SIG-M5 treated with dmso at 0.1 percent for 504 hours (cell line): Measurements from ENCODE around the gene LDLRAD3.
A peak's percentile ranks its signal among the peaks of the same experiment; 100 is the strongest.
"Not testable (repeated sequence)": the region's sequence is repeated elsewhere in the genome, so short reads cannot be mapped to it uniquely, and the experiment has no call there.

ENCODE experiments used
- DNase-seq: peaks from one replicate; lab custom pipeline; 2025; ENCODE audit not compliant: unreplicated experiment; lab: John Stamatoyannopoulos, UW

LDLRAD3 gene

DNA sequence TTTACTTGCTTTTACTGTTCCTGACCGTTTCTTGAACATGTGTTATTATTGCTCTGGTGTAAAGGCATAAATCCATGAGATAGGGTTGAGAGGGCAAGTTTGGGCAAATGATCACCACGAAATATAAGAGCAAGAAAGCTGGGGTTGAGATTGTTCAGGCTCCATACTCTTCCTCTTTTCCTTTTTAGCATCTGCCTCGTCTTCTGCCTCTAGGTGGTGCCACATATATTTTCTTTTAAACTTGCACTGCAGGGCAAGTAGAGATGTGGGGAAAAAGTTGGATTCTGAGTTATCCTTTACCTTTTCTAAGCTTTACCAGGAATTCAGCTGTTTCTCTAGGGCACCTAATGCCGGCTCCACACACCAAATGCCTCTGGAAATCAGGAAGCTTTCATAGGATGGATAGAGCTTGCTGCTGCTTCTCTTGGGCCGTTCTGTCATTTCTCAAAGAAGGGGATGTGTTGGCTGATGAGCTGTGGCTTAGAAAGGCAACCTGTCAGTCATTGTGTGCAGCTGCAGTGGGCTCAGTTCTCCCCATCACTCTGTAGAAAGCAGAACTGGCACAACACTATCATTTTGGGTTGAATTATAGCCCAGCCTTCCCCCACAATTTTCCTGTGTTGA lies 98.2 kb downstream of the LDLRAD3 start:
- DNase-seq, result peak; percentile 31

DNA sequence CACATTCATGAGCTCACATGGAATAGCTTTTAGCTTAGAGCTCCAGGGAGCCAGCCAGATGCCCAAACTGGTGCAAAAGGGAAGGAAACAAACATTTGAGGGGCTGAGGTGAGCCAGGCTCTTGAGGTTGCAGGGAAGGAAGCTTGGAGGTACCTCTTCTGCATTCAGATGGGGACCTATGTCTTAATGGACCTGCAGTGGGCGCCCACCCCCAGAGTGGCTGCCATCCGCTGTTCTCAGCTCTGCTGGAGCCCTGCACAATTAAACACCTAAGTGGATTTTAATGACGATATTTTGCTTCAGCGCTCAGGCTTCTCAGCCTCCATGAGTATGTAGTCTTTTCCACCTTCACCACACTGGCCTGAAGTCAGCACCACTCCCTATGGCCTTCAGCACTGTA lies 100.8 kb downstream of the LDLRAD3 start:
- no peak for DNase-seq

DNA sequence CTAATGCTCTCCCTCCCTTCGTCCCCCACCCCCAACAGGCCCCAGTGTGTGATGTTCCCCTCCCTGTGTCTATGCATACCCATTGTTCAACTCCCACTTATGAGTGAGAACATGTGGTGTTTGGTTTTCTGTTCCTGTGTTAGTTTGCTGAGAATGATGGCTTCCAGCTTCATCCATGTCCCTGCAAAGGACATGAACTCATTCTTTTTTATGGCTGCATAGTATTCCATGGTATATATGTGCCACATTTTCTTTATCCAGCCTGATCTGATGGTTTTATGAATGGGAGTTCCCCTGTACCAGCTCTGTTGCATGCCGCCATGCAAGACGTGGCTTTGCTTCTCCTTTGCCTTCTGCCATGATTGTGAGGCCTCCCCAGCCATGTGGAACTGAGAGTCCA lies 102.1 kb downstream of the LDLRAD3 start:
- not testable (repeated sequence) for DNase-seq

DNA sequence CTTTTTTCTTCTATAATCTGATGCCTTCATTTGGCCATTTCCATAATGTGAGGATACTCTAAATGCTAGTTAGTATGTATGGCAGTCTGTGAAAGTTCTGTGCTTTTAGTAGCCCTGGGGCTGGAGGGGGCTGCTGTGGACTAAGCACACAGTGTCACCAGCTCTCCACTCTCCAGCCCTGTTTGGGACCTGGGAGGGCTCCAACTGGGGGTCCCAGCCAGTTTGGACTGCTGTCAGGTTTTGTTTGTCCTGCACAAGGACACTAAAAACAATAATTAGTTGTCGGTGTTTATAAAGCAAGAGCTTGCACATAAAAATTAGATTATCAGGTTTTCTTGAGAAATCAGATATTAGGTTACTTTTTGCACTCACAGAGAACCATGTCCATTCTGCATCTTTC lies 103.1 kb downstream of the LDLRAD3 start:
- DNase-seq, result no peak

DNA sequence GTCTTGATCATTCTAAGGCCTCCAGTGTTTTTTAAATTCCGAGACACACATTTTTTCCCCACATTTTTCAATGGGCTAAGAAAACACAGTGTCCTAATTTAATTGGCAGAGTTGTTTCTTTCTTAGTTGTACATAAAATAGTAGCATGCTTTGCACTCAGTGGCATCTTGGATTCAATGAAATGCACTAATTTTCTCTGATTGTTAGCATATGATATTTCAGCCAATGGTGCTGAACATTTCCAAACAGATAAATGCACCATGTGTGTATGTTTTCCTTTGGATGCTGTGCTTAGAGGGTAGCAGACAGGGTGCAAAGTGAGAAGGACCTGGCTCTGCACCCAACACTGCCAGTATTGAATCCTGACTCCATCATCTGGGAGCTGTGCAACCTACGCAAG lies 103.5 kb downstream of the LDLRAD3 start:
- DNase-seq, result no peak

DNA sequence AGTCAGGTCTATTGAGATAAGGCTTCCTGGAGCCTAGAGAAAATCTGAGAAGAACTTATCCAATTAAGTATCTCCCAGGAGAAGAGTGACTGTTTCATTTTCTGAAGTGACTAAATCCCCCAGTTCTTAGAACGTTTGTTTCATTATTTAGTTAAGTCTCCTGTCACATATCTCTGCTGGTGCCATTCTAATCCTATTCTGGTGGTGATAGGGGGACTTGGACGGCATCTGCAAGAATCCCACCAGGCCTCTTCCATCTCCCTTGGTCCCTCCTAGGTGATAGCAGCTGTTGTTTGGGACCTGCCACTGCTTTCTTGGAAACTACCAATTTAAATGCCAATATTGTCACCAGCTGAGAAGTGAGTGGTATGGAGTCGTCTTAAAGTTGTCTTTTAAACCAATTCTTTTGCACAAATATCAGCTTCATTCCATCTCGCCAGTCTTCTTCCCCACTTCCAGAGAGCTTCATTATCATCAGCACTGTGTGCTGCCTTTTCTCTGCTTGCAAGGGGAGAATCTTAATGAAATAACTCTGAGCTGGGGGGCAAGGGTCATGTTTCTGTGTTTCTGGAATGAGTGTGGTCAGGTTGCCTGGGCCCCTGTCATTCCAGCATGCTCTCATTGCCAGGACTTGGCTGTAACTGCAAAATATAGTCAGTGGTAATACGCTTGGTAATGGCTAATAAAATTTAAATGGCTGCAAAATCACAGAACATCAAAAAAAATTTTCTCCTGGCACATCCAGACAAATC lies 104.8 kb downstream of the LDLRAD3 start:
- DNase-seq, result no peak

DNA sequence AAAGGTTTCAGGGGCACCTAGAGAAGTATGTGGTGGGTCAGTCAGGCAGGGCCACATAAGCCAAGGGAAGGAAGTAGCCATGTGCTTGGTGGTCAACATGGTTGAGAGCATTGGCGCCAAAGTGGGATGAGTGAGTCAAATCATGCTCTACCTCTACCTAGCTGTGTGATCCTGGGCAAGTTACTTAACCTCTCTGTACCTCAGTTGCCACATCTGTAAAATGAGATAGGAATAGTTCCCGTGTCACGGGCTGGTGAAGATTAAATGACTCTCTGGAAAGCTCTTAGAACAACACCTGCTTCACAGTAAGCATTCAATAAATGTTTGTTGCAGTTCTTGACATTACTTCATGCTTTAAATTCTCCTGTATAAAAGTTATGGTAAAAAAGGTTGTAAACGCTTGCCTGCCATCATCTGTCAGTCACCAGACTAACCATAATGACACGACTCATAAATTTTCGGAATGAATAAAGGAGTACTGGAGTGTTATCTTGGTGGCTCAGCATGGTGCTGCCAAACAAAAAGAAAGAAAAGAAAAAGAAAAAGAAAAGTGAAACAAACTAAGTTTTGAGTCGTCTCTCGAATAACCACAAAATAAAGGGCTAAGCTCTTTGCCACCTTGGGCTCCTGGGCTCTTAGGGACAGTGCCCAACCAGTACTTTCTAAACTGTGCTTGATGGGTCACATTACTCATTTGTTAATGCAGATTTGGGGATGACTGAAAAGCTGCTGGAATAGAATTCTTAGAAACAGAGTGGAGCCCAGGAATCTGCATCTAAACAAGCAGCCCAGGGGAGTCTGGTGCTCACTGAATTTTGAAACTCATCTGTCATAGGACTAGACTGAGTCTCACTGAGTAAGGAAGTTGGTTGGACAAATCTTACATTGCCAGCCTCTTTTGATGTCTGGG lies 107.6 kb downstream of the LDLRAD3 start:
- DNase-seq, result no peak

DNA sequence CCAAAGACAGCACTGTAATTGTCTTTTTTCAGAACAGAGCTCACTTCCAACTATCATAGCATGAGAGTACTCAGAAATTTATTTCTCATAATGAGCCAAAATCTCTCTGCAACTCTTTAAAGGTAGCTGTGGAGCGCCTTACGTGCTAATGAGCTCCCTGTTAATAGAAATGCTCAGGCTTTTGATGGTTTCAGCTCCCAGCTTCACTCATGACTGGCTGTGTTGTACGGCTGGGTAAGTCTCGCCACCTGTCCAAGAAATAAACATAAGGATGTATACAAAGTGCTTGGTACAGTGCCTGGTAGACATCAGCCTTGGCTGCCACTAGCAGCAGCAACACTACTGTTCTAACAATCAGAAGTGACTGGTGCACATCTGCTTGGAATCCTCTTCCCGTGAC lies 109.4 kb downstream of the LDLRAD3 start:
- DNase-seq, result no peak

DNA sequence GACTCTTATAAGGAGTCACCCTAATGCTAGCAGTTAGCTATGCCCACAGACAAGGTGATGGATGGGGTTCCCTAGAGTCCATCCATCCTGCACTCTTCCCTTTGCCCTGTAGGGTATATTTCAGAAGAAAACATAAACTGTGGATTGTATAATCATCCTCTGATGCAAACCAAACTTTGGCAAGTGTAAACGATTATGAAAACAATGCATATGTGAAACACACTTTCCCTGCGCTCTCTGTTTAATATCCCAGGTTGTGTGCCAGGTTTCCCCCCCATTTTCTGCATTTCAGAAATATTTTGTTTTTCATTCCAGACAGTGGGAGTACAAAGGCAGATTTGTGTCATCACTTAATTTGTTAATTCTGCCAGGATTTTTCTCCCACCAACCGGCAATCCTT lies 110.0 kb downstream of the LDLRAD3 start:
- DNase-seq, result no peak

DNA sequence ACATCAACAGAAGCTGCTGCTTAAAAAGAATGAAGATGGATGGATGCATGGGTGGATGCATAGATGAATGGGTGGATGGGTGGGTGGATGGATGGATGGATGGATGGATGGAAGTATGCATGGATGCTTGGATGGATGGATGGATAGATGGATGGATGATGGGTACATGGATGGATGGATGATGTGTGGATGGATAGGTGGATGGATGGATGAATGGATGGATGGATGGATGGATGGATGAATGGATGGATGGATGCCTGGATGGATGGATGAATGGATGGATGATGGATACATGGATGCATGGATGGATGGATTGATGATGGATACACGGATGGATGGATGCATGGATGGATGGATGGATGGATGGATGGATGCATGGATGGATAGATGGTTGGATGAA lies 110.8 kb downstream of the LDLRAD3 start:
- DNase-seq, result no peak

DNA sequence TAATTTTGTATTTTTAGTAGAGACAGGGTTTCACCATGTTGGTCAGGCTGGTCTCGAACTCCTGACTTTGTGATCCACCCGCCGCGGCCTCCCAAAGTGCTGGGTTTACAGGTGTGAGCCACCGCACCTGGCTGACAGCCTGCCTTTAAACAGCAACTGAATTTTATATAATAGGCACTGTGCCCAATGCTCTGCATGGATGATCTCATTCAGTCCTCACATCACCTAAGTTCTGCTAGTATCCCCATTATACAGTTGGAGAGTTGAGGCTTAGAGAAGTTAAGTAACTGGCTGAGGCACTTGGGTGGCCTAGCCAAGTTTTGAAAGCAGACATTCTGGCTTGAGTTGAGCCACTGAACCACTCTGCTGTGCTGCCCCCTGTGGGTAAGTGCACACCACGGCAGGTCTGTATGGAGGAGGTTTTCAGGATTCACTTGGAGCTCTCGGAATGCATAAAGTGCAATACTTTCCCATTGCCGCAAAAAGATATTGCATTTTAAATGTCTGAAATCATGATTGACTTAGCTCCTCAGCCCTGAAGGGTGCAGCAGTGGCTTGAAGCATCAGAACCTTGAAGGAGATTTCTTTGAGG lies 112.4 kb downstream of the LDLRAD3 start:
- peak; percentile 14 for DNase-seq

DNA sequence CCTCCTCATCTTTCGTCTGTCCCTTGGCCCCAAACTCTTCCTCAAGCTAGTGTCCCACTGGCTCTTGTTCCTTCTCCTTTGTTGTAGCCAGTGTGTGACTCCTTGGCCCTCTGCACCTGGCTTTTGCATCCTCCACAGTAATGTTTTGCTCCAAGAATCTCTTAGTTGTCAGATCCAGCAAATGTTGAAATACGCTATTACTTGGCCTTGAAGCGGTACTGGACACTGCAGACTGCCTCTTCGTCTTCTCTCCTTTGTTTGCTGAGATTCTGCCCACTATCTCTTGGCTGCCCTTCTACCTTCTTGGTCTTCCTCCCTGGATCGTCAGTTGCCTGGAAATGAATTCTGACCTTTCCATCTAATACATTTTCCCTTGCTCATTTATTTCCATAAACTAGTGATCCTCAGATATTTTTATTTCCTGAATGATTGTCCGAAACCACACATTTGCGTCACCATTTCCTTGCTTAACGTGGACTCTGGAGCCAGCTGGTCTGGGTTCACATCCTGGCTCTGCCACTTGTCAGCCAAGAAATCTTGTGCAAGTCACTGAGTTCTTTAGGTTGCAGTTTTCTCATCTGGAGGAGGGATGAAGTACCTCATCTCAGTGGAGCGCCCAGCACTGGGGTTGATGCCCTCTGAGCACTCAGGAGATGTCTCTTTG lies 113.6 kb downstream of the LDLRAD3 start:
- DNase-seq, result no peak

DNA sequence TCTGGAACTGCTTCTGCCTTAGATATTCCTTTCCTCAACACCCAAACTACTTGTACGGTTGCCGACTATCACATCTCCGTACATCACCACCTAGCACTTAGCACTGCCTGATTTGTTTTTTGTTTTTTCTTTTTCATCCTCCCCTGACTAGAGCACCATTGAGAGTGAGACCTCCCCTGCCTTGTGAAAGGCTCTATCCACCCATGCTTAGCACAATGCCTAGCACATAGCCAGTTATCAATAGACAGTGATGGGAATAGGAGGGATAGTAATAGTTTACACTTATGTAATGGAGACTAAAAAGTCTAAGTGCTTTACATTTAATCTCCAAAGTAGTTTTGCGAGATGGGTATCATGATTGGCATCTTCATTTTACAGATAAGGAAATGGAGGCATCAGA lies 115.8 kb downstream of the LDLRAD3 start:
- no peak for DNase-seq

DNA sequence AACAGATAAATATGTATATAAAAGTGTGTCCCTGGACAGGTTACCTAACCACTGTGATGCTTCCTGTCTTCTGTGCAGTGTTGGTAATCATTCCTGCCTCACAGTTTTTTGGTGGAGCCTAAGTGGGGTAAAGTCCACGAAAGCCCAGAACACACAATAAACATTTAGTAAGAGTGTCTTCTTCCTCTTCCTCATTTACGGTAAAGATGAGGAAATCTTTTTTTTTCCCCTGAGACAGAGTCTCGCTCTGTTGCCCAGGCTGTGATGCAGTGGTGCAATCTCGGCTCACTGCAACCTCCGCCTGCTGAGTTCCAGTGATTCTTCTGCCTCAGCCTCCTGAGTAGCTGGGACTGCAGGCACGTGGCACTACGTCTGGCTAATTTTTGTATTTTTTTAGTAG lies 117.1 kb downstream of the LDLRAD3 start:
- peak; percentile 22 for DNase-seq

DNA sequence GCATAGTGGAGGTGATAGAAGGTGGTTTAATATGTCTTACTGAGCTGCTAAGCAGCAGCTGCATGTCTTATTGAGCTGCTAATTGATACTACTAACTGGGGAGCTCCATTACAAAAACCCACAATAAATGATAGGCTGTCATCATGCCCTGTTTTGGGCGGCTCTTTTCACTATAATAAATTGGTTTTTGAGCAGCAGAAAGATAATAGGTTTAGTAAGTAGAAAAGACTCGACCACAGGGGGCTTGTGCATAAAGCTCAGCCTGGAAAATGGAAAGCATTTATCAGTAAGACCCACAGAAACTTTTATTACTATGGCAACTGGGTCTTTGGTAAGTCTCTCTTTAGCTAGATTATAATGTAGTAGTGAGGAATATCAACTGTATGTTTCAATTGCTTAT lies 117.6 kb downstream of the LDLRAD3 start:
- no peak for DNase-seq

DNA sequence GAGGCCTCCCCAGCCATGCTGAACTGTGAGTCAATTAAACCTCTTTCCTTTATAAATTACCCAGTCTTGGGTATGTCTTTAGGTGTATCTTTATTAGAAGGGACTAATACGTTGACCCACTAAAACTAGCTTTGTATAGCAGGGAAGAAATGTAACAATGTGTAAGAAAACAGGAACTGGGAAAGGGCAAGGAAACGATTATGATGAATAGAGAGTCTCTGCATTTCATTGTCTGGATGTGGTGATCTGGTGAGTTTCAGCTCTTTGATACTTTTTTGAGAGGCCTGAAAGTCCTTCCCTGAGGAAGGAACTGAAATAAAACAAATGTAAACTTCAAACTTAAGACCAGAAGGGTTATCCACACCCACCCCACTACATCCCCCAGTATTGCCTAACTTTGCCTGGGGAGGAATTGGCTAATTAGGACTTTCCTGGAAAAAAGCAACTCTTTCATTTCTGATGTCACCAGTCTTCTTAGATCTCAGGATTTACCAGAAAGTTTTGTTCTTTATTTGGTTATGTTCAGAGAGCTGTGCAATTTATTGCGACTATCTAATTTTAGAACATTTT lies 119.0 kb downstream of the LDLRAD3 start:
- no peak for DNase-seq

DNA sequence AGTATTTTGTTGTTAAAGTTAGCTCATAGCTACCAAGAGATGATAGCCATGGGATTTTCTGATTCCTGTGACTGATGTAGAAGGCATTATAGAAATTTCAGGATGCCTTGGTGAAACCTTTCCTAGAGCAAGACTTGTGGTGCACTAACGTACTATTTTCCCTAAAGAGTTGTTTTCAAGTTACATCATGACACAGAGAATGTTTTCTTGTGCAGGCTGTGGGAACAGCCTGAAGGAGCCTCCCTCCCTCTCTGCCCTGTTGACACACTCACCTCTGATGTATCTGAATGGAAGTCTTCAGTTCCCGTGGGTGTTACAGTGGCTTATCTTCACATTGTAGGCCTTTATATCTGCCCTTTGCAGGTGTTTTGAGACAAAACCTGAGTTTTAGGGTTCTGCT lies 121.6 kb downstream of the LDLRAD3 start:
- DNase-seq, result no peak

DNA sequence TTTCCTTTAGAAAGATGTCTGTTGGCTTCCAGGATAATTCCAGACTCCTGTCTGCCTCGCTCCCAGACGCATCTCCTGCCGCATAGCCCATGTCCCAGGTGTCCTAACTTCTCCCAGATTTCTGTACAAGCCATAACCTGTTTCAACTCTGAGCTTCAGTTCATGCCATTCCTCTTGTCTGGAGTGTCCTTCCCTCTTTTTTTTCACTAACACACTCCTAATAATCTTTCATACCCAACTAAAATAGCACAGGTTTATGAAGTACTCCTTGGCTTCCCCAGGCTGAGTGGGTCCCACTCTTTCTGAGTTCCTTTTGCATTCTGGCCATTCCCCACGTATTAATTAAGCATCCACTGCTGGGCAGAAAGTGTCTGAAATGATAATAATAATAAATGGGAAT lies 123.0 kb downstream of the LDLRAD3 start:
- no peak for DNase-seq

DNA sequence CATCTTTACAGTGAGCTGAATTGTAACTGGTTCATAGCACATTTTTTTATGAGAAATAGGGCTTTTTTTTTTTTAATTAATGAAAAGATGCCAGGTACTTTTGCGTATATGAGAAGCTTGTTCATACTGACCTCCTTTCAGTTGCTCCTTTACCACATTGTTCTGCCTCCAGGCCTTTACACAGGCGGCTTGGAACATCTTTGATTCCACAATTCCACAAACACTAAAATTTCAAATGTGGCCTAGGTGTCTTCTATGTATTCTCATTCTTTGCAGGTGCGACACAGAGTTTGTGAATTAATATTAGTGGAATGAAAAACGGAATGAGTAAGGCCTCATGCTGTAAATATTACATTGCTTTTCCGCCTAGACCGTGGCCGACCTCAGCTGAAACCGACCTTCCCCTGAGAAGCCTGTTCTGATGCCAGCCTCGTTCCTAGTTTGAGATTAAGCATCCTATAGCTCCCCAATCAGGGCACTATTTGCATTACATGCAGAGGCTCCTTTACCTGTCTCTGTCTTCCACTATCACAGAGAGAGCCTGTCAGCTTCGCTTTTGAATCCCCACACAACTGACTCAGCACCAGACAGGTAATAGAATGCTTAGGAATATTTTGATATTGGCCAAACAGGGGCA lies 125.8 kb downstream of the LDLRAD3 start:
- DNase-seq, result no peak
